ENCODE measurements around the gene NKX1-1.
"Not testable (repeated sequence)": the region's sequence is repeated elsewhere in the genome, so short reads cannot be mapped to it uniquely, and the experiment has no call there.

The NKX1-1 gene

DNA sequence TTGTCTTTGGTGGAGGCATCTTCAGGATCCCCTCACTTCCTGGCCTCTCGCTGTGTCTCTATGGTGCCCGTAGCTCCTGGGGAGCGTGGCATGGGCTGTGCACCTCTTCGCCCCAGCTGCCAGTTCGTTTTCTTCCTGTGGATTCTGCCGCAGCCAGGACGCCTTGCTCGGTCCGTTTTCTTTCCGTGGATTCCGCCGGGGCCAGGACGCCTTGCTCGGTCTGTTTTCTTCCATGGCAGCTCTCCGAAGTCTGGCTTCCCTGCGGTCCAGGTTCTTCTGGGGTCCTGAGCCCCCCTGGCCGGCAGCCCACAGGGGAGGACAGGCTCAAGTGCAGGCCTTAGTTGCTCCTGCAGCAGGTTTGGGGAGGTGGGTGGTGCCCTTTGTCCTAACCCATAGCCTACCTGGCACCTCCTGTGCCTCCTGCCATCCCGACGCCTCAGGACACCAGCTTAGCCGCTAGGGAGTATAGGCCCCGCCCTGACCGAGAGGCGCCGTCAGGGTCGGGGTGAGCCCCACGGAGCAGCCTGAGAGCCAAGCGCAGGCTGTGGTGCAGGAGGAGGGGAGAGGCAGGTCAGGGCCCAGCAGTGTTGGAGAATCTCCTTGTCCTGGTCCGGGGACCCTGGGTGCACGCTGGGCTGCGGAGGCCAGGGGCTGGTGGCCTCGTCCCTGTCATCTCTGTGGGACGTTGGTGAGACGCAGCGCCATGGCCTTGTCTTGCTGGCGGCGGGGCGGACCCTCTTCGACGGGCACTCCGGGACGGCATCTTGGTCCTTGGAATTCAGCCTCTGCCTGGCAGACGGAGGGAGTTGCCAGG is 32.1 kb downstream of the NKX1-1 start:
- DNase-seq (ENCODE audit: low read depth in 2 of 2): no peak

DNA sequence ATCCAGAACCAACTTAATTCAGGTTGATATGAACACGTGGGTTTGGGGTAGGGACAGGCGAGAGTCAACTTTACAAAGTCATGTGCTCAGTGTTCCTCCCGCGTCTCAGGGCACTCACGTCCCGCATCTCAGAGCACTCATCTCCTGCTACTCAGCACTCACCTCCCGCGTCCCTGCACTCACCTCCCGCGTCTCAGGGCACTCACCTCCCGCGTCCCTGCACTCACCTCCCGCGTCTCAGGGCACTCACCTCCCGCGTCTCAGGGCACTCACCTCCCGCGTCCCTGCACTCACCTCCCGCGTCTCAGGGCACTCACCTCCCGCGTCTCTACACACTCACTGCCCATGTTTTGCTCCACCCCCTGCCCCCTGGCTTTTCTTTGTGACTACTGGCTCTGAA is 33.7 kb downstream of the NKX1-1 start:
- not testable (repeated sequence) for DNase-seq (ENCODE audit: low read depth in 2 of 2)

DNA sequence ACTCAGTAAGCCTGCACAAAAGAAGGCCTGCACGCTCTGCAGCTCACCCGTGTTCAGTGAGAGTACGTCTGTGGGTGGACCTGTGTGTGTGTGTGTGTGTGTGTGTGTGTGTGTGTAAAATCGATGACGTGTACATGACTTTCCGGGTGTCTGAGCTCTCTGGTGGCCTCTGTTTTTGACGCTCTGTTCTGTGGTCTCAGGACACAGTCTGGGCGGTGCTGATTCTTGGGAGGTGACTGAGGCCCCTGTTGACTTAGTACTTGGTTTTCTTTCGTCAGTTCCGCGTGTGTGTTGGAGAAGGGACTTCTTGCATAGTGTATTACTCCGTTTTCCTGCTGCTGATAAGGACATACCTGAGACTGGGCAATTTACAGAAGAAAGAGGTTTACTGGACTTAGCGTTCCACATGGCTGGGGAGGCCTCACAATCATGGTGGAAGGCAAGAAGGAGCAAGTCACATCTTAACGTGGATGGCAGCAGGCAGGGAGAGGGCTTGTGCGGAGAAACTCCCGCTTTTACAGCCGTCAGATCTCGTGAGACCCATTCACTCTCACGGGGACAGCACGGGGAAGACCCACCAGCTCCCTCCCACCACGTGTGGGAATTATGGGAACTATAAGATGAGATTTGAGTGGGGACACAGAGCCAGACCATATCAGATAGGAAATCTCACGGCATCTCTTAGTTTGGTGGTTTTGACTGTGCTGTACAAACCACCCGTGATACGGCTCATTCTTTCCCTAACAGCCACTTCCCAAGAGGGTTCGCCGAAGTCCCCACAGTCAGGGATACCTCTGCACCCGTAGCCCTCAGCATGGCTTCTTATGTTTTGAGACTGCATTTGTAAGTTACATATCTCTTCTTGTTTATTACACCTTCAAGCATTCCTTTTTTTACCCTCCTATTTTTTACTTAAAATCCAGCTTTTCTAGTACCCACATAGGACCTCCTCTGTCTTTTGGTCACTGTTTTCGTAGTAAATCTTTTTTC is 34.8 kb downstream of the NKX1-1 start:
- DNase-seq (ENCODE audit: low read depth in 2 of 2): no peak

DNA sequence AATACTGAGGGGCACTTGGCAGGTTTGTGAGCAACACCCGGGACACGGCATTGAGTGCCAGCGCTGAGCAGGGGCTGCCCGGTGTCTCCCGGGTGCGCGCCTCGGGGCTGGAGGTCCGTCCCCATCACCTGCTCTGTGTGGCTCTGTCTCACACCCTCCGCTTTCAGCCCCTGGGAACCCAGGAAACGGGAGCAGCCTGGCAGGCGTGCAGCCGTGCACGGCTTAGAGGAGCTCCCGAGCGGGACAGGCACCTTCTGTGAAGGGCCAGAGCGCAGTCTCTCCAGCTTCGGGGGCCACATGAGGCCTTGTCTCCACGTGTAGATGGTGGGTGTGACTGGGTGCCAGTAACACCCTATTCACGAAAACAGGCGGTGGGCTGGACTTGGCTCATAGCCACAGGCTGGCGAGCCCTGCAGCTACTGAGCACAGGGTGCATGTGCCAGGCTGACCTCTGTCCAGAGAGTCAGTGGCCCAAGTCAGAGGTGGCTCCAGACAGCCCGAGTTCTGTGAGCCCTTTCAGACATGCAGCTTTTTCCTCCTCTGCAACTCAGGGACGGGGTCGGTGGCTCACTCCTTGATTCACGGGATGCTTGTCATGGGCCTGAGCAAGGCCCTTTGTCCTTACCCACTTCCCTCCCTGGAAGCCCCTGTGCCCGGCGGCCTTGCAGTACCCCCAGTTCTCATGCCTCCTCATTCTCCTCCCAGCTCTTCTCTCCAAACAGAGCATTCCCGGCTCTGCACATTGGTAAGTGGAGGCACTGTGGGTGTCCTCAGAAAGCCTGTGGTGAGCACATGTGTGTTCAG is 35.7 kb downstream of the NKX1-1 start:
- DNase-seq (ENCODE audit: low read depth in 2 of 2): no peak

DNA sequence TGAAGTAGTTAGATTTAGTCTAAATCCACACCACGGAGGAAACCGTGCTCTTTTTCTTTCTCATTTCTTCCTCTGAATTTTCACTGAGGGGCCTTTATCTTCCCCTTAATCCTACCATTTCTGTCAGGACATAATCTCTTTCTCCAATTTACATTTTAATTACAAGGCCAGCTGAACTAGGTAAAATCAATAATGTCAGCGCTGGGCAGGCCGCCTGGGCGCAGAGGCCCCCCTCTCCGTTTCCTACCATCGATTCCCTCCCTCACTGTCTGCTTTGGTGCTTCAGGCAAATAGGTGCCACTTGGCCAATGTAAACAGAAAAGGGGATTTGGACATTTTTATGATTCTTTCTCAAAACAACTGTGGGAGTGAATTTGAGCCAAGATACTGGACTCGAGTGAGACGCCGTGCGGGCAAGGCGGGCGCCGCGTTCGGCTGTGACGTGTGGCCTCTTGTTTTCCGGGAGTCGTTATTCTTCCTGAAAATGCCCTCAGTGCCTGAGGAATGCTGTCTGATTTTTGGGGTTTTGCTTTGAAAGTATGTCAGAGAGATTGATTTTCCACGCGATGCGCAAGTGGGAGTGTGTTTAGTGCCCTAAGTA is 36.7 kb downstream of the NKX1-1 start:
- DNase-seq (ENCODE audit: low read depth in 2 of 2): no peak

DNA sequence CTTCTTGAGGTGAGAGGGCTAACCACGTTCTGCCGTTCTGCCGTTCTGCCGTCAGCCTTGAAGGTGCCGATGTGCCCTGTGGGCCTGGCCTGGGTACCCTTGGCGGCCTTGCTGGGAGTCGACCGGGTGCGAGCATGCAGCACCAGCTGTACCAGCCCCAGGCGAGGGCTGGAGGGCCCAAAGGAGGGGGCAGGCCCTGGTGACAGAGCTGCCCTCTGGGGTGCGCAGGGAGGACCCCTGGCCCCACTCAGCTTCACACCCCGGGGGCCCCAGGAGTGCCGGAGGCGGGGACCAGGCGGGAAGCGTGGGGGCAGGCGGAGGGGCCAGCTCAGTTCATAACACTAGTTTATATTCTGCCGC is 37.2 kb downstream of the NKX1-1 start:
- DNase-seq (ENCODE audit: low read depth in 2 of 2): no peak

DNA sequence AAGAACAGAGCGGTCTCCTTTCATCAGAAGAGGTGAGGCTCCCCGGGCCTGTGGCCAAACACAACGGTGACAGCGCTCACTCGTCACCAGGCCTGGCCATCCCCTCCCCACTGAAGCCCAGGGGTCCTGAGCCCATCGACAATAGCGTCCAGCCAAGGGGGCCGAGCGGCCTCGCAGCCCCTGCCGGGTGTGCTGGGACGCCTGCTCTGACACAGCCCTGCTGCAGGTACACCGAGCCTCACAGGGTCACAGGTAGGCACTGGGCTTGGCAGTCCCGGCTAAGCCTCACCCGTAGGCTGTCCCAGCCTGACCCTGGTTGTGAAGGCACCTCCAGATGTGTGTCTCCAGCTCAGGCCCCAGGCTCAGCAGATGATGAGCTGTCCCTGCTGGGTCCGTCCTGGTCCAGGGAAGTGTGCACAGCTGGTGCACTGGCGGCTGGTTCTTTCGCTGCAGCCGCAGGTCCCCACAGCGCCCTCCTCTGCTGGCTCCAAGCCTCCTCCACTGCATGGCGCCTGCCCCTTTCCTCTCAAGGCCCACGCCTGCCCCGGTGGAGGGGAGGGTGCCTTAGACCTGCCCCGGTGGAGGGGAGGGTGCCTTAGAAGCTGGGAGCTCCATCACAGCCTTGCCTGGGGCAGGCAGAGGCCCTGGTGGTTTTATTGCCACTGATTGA is 37.7 kb downstream of the NKX1-1 start:
- DNase-seq (ENCODE audit: low read depth in 2 of 2): no peak

DNA sequence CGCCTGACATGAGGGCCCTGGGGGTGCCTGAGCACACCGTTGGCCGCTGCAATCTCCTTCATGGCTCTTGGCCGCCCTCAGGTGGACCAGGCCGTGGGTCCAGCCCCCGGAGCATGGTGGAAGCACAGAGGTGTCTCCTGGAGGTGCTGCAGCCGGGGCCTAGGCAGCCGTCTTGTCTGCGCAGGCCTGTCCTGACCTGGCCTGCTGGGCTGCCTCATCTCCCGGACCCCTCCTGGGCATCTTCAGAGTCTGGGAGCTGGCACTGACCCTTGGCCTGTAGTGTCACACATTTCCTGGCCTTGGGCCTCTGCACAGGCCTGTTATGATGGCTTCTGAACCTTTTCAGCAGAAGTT is 38.3 kb downstream of the NKX1-1 start:
- DNase-seq (ENCODE audit: low read depth in 2 of 2): no peak

DNA sequence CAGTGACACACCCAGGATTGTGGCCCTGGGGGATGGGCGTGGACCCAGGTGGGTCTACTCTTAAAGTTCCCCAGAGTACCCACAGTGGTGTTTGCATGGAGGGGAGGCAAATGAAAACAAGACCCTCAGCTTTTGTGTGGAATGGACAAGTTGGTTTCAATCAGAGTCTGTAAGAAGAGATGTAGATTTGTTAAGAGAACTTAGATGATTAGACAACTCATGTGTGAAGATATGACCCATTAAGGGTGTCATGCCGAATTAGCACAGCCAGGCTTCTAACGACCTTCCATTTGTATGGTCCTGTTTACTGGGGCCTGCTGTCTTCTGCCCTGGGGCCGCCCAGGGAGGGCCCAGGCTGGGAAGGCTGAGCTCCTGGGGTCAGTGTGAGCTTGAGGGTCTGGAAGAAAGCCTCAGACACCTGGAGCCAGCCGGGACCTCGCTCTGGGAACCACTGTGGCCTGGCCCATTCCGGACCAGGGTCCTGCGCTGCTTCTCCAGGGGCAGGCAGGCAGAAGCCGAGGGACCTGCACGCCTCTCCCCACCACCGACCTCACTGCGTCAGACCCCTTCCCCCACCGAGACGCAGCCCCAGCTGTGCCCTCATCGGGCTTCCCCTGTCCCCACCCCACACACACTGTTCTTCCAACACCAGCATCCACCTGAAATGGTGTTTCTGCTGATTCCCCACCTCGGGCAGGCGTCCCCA is 38.9 kb downstream of the NKX1-1 start:
- no peak for DNase-seq (ENCODE audit: low read depth in 2 of 2)

DNA sequence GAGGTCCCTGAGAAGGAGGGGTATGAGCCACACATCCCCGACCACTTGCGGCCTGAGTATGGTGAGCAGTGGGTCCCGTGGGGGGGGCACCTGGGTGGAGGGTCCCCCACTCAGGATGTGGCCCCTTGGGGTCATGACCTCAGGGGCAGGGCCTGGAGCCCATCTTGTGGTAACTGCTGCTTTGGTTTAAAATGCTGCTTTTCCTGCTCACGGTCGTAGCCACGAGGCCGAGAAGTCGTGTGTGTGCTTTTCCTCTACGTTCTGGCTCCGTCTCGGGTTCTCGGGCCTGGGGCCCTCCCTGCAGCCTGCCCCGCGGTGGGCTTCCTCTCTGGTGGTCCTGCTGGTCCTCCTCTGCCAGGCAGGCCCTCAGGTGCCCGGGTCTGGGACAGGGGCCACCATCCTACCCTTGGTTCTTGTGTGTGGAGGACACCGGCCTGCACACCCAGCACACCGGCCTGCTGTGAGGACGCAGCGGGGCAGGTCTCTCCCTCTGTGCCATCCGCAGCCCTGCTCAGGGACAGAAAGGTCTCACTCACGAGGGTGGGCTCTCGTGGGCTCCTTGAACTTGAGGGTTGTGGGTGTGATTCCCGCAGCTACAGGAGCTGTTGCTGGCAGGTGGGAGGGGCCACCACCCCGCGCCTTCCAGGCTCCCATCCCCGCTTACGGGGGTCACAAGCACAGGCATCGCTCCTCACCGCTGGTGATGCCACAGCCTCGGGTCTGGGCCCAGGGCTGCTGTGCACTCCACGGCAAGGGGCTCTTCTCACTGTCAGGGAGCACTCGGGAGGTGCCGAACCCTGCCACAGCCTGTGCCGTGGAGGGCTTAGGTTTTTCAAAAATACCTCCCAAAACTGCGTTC is 39.6 kb downstream of the NKX1-1 start:
- no peak for DNase-seq (ENCODE audit: low read depth in 2 of 2)

DNA sequence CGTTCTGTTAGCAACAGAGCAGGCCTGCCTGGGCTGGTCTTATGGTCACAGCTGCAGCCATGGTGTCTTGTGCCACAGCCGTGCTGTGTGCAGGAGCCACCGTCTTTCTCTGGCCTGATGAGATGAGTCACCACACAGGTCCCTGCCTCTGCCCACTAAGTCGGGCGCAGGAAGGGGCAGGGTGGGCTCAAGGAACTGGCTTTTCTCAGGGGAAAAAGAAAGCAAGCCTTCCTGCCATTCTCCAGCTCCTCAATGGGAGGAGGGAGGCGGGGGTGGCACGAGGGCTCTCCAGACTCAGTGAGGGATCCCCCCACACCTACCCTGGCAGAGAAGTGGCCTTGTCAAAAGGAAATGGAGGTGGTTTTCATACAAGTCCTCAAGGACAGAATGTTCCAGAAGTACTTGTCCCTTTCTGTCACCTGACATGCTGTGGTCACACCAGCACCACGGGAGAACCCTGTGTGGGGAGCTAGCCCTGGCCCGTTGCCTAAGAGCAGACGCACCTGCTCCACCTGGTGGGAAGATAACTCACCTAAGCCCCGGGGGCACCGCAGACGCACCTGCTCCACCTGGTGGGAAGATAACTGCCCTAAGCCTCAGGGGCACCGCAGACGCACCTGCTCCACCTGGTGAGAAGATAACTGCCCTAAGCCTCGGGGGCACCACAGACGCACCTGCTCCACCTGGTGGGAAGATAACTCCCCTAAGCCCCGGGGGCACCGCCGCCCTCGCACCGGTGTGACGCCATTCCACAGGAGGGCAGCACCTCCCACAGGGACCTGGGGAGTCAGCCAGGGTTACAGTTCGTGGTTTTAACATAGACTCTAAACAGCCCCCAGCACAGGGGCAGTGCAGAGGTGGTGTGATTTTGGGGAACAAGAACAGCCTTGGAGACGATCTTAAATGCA is 40.7 kb downstream of the NKX1-1 start:
- DNase-seq (ENCODE audit: low read depth in 2 of 2): no peak

DNA sequence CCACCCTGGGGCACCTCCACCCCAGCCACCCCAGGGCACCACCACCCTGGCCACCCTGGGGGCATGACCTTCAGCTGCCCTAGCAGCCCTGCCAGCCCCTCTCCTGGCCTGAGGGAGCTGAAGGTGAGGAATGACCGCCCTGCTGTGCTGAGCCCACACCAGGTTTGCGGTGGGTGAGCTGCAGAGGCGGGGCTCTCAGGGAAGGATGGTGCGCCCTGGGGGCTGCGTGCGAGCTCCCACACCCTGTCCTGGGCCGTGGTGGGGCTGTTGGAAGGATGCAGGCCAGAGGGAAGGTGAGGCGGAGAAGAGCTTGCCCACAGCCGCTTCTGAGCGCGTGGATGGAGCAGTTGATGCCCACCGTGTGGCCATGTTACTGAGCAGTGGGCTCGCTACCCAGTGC is 41.5 kb downstream of the NKX1-1 start:
- no peak for DNase-seq (ENCODE audit: low read depth in 2 of 2)

DNA sequence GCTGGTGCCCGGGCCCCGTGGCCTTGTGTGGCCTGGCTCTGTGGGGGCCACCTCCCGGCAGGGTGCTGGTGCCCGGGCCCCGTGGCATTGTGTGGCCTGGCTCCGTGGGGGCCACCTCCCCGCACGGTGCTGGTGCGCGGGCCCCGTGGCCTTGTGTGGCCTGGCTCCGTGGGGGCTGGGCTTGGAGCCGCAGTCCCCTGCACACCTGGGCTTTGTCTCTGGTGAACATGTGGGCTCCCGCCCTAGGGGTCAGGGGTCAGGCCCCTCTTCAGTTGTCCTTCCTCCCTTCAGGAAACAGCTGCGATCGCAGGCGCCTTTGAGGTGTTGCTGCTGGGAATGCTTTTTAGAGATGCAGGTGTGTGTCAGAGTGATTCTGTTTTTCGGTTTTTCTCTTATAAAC is 42.0 kb downstream of the NKX1-1 start:
- no peak for DNase-seq (ENCODE audit: low read depth in 2 of 2)

DNA sequence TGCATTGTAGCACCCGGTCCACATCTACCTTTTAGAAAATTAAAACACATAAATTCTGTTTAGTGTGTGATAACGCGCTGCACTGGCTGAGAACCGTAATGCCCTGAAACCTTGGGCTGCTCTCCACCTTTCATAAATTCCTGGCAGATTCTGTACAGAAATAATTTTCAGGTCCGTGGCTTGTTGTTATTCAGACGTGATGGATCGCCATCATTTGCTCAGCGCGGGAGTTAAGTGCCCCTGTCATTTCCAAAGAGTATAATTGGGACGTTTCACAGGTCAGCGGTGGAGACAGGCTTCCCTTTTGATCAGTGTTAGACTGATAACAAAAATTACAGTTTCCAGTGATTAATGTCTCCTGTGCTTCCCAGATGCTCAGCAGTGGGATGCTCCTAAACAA is 42.7 kb downstream of the NKX1-1 start:
- DNase-seq (ENCODE audit: low read depth in 2 of 2): no peak

DNA sequence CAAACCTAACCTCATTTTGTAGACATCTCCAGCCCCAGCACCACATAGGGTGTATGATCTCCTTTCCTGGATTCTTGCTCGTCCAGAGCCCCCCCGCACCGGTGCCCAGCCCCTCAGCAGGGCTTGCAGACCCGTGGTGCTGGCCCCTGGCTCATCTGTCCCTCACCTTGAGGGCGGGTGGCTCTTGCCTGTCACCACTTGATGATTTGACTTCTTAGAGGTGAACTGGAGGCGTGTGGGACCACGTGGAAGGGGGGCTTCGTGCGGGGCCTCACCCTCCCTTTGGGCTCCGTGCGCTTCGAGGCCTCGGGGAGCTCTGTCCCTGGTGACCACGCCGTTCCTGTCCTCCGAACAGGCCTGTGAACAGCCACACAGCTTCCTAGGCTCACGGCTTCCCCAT is 43.7 kb downstream of the NKX1-1 start:
- DNase-seq (ENCODE audit: low read depth in 2 of 2): no peak

DNA sequence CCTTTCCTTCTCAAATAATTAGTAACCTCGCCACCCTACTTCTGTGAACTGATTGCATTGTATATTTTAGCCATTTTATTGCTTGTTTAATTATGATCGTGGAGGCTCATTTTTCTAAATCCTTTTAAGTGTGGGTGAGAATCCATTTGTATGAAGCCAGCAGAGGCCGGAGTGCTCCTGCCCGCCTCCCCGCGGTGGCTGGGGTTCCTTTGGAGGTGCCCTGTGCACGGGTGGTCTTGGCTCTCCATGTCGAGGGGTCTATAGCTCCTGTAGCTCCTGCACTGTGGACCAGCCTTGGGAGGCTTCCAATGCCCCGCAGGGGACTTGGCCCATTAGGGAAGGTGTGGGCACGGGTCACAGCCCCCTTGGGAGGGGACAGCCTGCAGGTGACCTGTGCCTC is 44.2 kb downstream of the NKX1-1 start:
- no peak for DNase-seq (ENCODE audit: low read depth in 2 of 2)

DNA sequence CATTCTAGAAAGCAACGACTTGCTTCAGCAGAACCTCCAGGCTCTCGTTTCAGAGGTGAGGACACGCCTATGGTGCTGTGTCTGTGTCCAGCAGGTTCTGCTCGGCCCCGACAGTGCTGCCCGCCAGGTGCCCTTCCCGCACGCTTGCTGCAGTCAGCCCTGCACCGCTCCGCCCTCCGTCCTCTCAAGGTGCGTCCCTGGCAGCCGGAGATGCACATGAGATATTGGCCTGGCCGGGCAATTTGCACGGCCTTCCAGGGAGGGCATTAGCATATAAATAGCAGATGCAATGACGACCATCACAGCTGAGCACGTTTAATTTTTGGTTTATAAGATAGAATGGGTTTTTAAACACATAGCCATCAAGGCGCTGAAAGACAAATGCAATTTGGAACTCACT is 44.8 kb downstream of the NKX1-1 start:
- no peak for DNase-seq (ENCODE audit: low read depth in 2 of 2)

DNA sequence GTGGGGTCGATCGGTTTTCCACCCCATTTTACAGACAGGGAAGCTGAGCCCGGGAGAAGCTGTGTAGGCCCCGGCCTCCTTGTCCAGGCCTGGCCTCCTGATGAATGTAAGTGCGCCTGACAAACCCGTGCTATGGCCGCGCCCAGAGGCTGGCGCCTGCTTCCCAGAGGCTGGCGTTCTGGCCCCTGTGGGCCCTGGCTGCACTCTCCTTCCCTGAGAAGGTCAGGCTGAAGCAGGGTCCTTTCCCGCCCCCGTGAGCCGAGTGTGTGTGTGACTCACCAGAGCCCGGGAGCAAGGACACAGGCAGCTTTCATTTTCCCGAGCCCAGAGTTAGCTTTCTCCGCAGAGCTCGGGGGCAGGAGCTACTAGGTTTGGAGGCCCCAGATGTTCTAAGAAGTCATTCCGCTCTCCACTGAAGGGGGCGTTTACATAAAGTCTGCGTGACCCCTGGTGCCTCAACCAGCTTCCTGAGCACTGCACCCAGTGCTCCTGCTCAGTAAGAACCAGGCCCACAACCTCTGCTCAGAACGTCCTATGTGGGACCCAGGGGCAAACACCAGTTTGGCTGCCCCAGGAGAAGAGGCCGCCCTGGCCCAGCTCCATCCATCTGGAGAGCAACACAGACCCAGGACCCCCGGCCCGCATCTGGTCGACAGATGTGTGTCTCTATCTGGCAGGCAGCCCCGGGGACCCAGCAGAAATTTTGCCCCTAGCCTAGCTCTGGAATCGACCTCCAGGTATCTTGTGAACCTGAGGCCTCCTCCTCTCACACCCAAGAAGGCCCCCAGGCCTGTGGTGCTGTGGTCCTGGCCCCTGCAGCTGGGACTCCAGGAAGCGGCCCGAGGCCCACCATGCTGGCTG is 45.6 kb downstream of the NKX1-1 start:
- DNase-seq (ENCODE audit: low read depth in 2 of 2): no peak

All from activated CD4-positive, alpha-beta T cell treated with anti-CD3 and anti-CD28 coated beads for 24 hours (primary cell).